ENCODE results near the gene CD58.
A peak's percentile ranks its signal among the peaks of the same experiment; 100 is the strongest.

Gene CD58

GRCh38 chr1:116508085-116508983 is 62.5 kb downstream of the CD58 start:
- peak; percentile 35 for DNase-seq

GRCh38 chr1:116507631-116508030 is 63.2 kb downstream of the CD58 start:
- DNase-seq = no peak

- DNase-seq = peak; percentile 62
Observed at GRCh38 chr1:116506132-116507004, 64.5 kb downstream of the CD58 start.

GRCh38 chr1:116504308-116505156 is 66.3 kb downstream of the CD58 start:
- peak; percentile 96 for DNase-seq

- DNase-seq = peak; percentile 96
Observed at GRCh38 chr1:116503546-116504307, 67.1 kb downstream of the CD58 start.

- peak; percentile 80 for DNase-seq
Observed at GRCh38 chr1:116502671-116503314, 68.0 kb downstream of the CD58 start.

- no peak for DNase-seq
Observed at GRCh38 chr1:116501870-116502244, 69.0 kb downstream of the CD58 start.

- peak; percentile 98 for DNase-seq
Observed at GRCh38 chr1:116501125-116501869, 69.5 kb downstream of the CD58 start.

GRCh38 chr1:116498789-116499628 is 71.8 kb downstream of the CD58 start:
- DNase-seq = peak; percentile 90

- no peak for DNase-seq
Observed at GRCh38 chr1:116497656-116498055, 73.2 kb downstream of the CD58 start.

- DNase-seq = no peak
Observed at GRCh38 chr1:116496898-116497297, 73.9 kb downstream of the CD58 start.

GRCh38 chr1:116496380-116496779 is 74.4 kb downstream of the CD58 start:
- no peak for DNase-seq

- no peak for DNase-seq
Observed at GRCh38 chr1:116495535-116495934, 75.3 kb downstream of the CD58 start.

GRCh38 chr1:116494745-116495144 is 76.1 kb downstream of the CD58 start:
- DNase-seq = no peak

GRCh38 chr1:116494353-116494692 is 76.5 kb downstream of the CD58 start:
- no peak for DNase-seq

GRCh38 chr1:116493484-116494352 is 77.1 kb downstream of the CD58 start:
- DNase-seq = no peak

- no peak for DNase-seq
Observed at GRCh38 chr1:116493036-116493435, 77.8 kb downstream of the CD58 start.

GRCh38 chr1:116492358-116492811 is 78.4 kb downstream of the CD58 start:
- no peak for DNase-seq

Data from hematopoietic multipotent progenitor cell treated with erythropoietin and hydrocortisone succinate and interleukin-3 and kit ligand, for 8 days (in vitro differentiated cells).